IMR-90 (cell line): Measurements from ENCODE around the gene BCL2L1. TPM values are rescaled to one million over a fixed set of nuclear protein-coding genes. Genes with fewer than 3 reads are reported as not detected.
A peak's percentile ranks its signal among the peaks of the same experiment; 100 is the strongest.

Source experiments
- ATAC-seq: fragments of 200-7000 bp; cut with Tn5 transposase; 2 replicates; pipeline ENCODE4 v1.9.1; 2020; ENCODE audit warnings: low read depth, mild to moderate bottlenecking, moderate library complexity
- BruUV-seq: library from RNA; stranded (reverse); fragments of 400-500 nt; replicated peaks from 2 replicates; lab custom pipeline; 2021; lab: Mats Ljungman, UMichigan
- CTCF ChIA-PET: fragments of 300-600 bp; formaldehyde crosslinking; extraction: SDS; loops from one replicate; lab custom pipeline; 2021; ENCODE audit warnings: antibody characterized with exemption; lab: Yijun Ruan, JAX
- POLR2A ChIA-PET: fragments of 300-600 bp; sonication (Branson Sonifier 250); formaldehyde crosslinking; loops from one replicate; lab custom pipeline; 2022; ENCODE audit warnings: antibody characterized with exemption; ENCODE audit not compliant: unreplicated experiment; lab: Charles Lee
- DNase-seq: peaks from one replicate; pipeline ENCODE4 v3.0.0; 2013
- H2AFZ ChIP-seq: replicated peaks from 2 replicates; pipeline ENCODE3; 2013; ENCODE audit warnings: low read length, mild to moderate bottlenecking; ENCODE audit not compliant: poor library complexity
- H2AK5ac ChIP-seq: 2 replicates; pipeline ENCODE4 v1.6.1; 2013; ENCODE audit warnings: low read depth, low read length, inconsistent platforms
- H2AK9ac ChIP-seq: replicated peaks from 2 replicates; pipeline ENCODE3; 2013; ENCODE audit warnings: mild to moderate bottlenecking, low read depth, low read length, moderate library complexity; ENCODE audit not compliant: poor library complexity
- H2BK120ac ChIP-seq: 2 replicates; pipeline ENCODE4 v1.6.1; 2013; ENCODE audit warnings: low read depth, low read length, inconsistent platforms
- H2BK15ac ChIP-seq: 3 replicates; pipeline ENCODE4 v1.6.1; 2013; ENCODE audit warnings: low read depth, low read length, inconsistent platforms
- H2BK20ac ChIP-seq: 2 replicates; pipeline ENCODE4 v1.6.1; 2013; ENCODE audit warnings: low read depth, mild to moderate bottlenecking, inconsistent platforms, low read length, moderate library complexity
- H2BK5ac ChIP-seq: 2 replicates; pipeline ENCODE4 v1.6.1; 2013; ENCODE audit warnings: mild to moderate bottlenecking, low read depth, low read length, inconsistent platforms; ENCODE audit not compliant: poor library complexity, severe bottlenecking
- H3K14ac ChIP-seq: replicated peaks from 2 replicates; pipeline ENCODE4 v1.6.1; 2013; ENCODE audit warnings: low read depth, low read length, inconsistent platforms
- H3K18ac ChIP-seq: 2 replicates; pipeline ENCODE4 v1.6.1; 2013; ENCODE audit warnings: low read depth, low read length, control low read depth
- H3K23ac ChIP-seq: 2 replicates; pipeline ENCODE4 v1.6.1; 2013; ENCODE audit warnings: low read depth, low read length, inconsistent platforms
- H3K27ac ChIP-seq: 2 replicates; pipeline ENCODE4 v1.5.1; 2013; ENCODE audit warnings: mild to moderate bottlenecking, control low read depth, low read length; ENCODE audit not compliant: insufficient read depth
- H3K27me3 ChIP-seq: 2 replicates; pipeline ENCODE4 v1.6.1; 2013; ENCODE audit warnings: low read length; ENCODE audit not compliant: control insufficient read depth, insufficient read depth
- H3K36me3 ChIP-seq: 2 replicates; pipeline ENCODE4 v1.6.1; 2013; ENCODE audit warnings: low read length, mixed read lengths; ENCODE audit not compliant: control insufficient read depth, insufficient read depth
- H3K4ac ChIP-seq: 2 replicates; pipeline ENCODE4 v1.6.1; 2013; ENCODE audit warnings: low read depth, low read length, inconsistent platforms
- H3K4me1 ChIP-seq: 2 replicates; pipeline ENCODE4 v1.6.1; 2013; ENCODE audit warnings: low read length, mixed read lengths; ENCODE audit not compliant: control insufficient read depth, insufficient read depth
- H3K4me2 ChIP-seq: 2 replicates; pipeline ENCODE4 v1.6.1; 2013; ENCODE audit warnings: low read depth, mild to moderate bottlenecking, control low read depth, low read length, moderate library complexity
- H3K4me3 ChIP-seq: 2 replicates; pipeline ENCODE4 v1.5.1; 2013; ENCODE audit warnings: low read depth, mild to moderate bottlenecking, control low read depth, low read length, moderate library complexity; ENCODE audit not compliant: insufficient read depth
- H3K56ac ChIP-seq: 2 replicates; pipeline ENCODE4 v1.6.1; 2013; ENCODE audit warnings: low read length, inconsistent platforms; ENCODE audit not compliant: insufficient read depth; ENCODE audit errors: extremely low read depth
- H3K79me1 ChIP-seq, 2 experiments: 2 replicates each; pipeline ENCODE4 v1.6.1; 2013; ENCODE audit warnings: low read length in 2 of 2, inconsistent platforms in 1 of 2, low read depth in 1 of 2
- H3K9ac ChIP-seq: 2 replicates; pipeline ENCODE4 v1.6.1; 2013; ENCODE audit warnings: low read depth, low read length, control low read depth
- H3K9me1 ChIP-seq: 2 replicates; pipeline ENCODE4 v1.6.1; 2013; ENCODE audit warnings: low read length, inconsistent platforms; ENCODE audit not compliant: insufficient read depth
- H3K9me3 ChIP-seq: 2 replicates; pipeline ENCODE4 v1.6.1; 2013; ENCODE audit warnings: low read length; ENCODE audit not compliant: control insufficient read depth, insufficient read depth
- H4K20me1 ChIP-seq: 2 replicates; pipeline ENCODE4 v1.6.1; 2013; ENCODE audit warnings: low read length, inconsistent platforms; ENCODE audit not compliant: insufficient read depth
- H4K5ac ChIP-seq: 2 replicates; pipeline ENCODE4 v1.6.1; 2013; ENCODE audit warnings: mild to moderate bottlenecking, low read depth, low read length, control low read depth
- H4K8ac ChIP-seq, 2 experiments: 2 replicates each; pipeline ENCODE4 v1.6.1; 2013; ENCODE audit warnings: low read depth in 2 of 2, low read length in 2 of 2, control low read depth in 1 of 2, inconsistent platforms in 1 of 2
- H4K91ac ChIP-seq: 2 replicates; pipeline ENCODE4 v1.6.1; 2013; ENCODE audit warnings: low read depth, low read length, inconsistent platforms; ENCODE audit not compliant: insufficient read depth
- BHLHE40 ChIP-seq: fragments of 150-350 bp; IDR thresholded peaks from 2 replicates; pipeline ENCODE4 v1.6.1; 2016; ENCODE audit warnings: mild to moderate bottlenecking, low read depth, low read length
- CEBPB ChIP-seq: IDR thresholded peaks from 2 replicates; pipeline ENCODE4 v1.6.1; 2012; ENCODE audit warnings: low read depth, low read length, improper control_type of control experiment
- CHD1 ChIP-seq: IDR thresholded peaks from 2 replicates; pipeline ENCODE4 v1.6.1; 2012; ENCODE audit warnings: low read depth, low read length, improper control_type of control experiment
- FOS ChIP-seq: fragments of 150-350 bp; IDR thresholded peaks from 2 replicates; pipeline ENCODE4 v1.6.1; 2016; ENCODE audit warnings: low read depth, low read length
- MAFK ChIP-seq: IDR thresholded peaks from 2 replicates; pipeline ENCODE4 v1.6.1; 2012; ENCODE audit warnings: low read depth, low read length, improper control_type of control experiment
- MAZ ChIP-seq: IDR thresholded peaks from 2 replicates; pipeline ENCODE4 v1.6.1; 2012; ENCODE audit warnings: low read depth, mild to moderate bottlenecking, low read length, improper control_type of control experiment, moderate library complexity, borderline replicate concordance
- MXI1 ChIP-seq: IDR thresholded peaks from 2 replicates; pipeline ENCODE4 v1.6.1; 2012; ENCODE audit warnings: low read depth, mild to moderate bottlenecking, low read length, moderate library complexity, borderline replicate concordance
- NFE2L2 ChIP-seq: fragments of 150-350 bp; IDR thresholded peaks from 2 replicates; pipeline ENCODE4 v1.6.1; 2016; ENCODE audit warnings: low read depth, mild to moderate bottlenecking, low read length
- POLR2A ChIP-seq: IDR thresholded peaks from 2 replicates; pipeline ENCODE4 v1.6.1; 2012; ENCODE audit warnings: mild to moderate bottlenecking, low read depth, low read length
- RAD21 ChIP-seq: IDR thresholded peaks from 2 replicates; pipeline ENCODE4 v1.6.1; 2012; ENCODE audit warnings: low read length, improper control_type of control experiment
- RFX5 ChIP-seq: IDR thresholded peaks from 2 replicates; pipeline ENCODE4 v1.8.0; 2012; ENCODE audit warnings: low read depth, mild to moderate bottlenecking, low read length, moderate library complexity
- WGBS, 2 experiments: methylation state at CpG; one replicate each; pipeline versions ENCODE4 v1.1.5 to v1.1.7; 2013; ENCODE audit warnings: missing lambda C conversion rate in 2 of 2; ENCODE audit not compliant: insufficient read length in 1 of 2; ENCODE audit errors: extremely low coverage in 2 of 2; 5-methylcytosine and 5-hydroxymethylcytosine counted together
- dilution Hi-C: fragments of 300-500 bp; cut with HindIII; formaldehyde crosslinking; loops from one replicate; pipeline ENCODE4 v1.14.3; 2018; ENCODE audit warnings: low sequenced_read_pairs; ENCODE audit not compliant: unreplicated experiment
- in situ Hi-C: fragments of 300-500 bp; cut with MboI; formaldehyde crosslinking; loops from 3 replicates; pipeline ENCODE4 v1.14.3; 2019; ENCODE audit warnings: low sequenced_read_pairs, inconsistent platforms, mixed read lengths
- intact Hi-C: fragments of 100-400 bp; cut with micrococcal nuclease; formaldehyde crosslinking; loops from 2 replicates; pipeline ENCODE4 v1.10.0; 2022
- polyA plus RNA-seq, 3 experiments: library from polyadenylated mRNA; depleted of rRNA; stranded (reverse); fragments of >200 nt; gene quantifications; 2 replicates each; pipeline ENCODE4 v1.2.3, GENCODE V29; 2012; ENCODE audit warnings: low replicate concordance in 1 of 3
- total RNA-seq: library from RNA; depleted of rRNA; stranded (reverse); fragments of >200 nt; gene quantifications from 2 replicates; pipeline ENCODE4 v1.2.3, GENCODE V29; 2012
- TF ChIP-seq, protein P1 (sequence below): fragments of 150-350 bp; IDR thresholded peaks from 2 replicates; pipeline ENCODE4 v1.6.1; 2017; ENCODE audit warnings: mild to moderate bottlenecking, antibody characterized with exemption, low read length, low read depth
- TF ChIP-seq, protein P2 (sequence below): fragments of 150-350 bp; IDR thresholded peaks from 2 replicates; pipeline ENCODE4 v1.6.1; 2016; ENCODE audit warnings: low read depth, mild to moderate bottlenecking, low read length, moderate library complexity, borderline replicate concordance

BCL2L1 gene
- total and polyA plus RNA-seq, 2 of the 4 experiments (the other 2 are of a cell fraction) = 40.2 to 41.9 TPM

DNA sequence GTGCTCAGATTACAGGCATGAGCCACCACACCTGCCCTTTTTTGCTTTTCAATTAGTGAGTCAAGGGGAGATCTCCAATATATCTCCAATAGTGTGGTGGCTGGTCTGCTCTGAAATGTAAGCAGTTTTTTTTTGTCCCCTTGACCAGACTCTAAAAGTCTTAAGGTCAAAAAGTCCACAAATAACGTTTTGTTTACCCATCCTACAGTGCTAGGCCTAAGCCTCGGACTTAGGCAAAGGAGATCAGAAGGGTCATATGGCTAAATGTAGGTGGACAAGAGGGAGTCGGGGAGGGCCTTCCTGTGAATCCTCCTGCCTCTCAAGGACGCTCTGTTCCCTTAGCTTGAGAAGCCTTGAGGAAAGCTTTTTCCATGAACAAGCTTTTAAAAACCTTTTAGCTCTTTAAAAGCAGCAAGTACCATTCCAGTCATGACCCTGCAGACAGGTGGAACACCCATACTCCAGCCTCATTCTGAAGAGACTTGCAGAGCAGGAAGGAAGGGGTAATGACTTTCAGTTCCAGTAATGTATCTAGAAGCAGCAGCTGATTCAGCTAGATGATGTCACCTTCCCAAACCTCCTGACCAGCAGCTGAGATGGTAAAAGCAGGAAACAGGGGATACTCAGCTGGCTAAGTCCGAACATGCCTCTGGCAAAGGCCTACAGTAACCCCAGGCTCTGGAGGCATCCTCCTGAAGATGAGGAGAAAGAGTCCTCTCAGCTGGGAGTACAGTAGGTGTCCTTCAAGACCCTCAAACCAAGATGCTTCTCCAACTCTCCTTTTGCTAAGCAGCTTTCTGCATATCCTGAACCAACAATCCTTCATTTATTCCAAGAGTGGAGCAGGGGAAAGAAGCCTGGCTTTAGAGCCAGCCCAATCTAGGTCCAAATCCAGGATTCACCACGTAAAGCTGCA is 23.6 kb downstream of the BCL2L1 start (continued):
- no peak for TF ChIP-seq FOS
- no peak for TF ChIP-seq POLR2A
- TF ChIP-seq RAD21 = 0 out of 2 replicates have a peak, but pooled peaks have one; percentile 7
- TF ChIP-seq RFX5 = no peak

DNA sequence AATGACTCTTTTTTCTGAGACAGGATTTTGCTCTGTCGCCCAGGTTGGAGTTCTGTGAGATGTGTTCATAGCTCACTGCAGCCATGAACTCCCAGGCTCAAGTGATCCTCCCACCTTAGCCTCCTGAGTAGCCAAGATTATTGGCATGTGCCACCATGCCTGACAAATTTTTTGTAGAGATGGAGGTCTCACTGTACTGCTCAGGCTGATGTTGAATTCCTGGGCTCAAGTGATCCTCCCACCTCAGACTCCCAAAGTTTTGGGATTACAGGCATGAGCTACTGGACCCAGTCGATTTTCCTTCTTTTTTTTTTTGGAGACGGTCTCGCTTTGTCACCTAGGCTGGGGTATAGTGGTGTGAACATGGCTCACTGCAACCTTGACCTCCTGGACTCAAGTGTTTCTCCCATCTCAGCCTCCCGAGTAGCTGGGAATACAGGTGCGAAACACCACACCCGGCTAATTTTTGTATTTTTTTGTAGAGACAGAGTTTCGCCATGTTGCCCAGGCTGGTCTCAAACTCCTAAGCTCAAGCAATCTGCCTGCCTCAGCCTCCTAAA is 24.3 kb downstream of the BCL2L1 start:
- H3K4me3 ChIP-seq = no peak overlapping the region
- no peaks in the 10 kb centered on the region for H4K20me1 ChIP-seq
- POLR2A ChIA-PET = no interaction called here
- H4K91ac ChIP-seq = peak overlapping the region; percentile 99
- no peak overlapping the region for H2AFZ ChIP-seq
- H3K9me1 ChIP-seq = peaks cover 33% of the 10 kb centered on the region
- CTCF ChIA-PET = interaction anchor here (0.6 kb wide), 1 partner anchor 54 kb away, joined by 4 read pairs; no protein-coding TSS in a partner anchor
- H4K8ac ChIP-seq = peak overlapping the region; percentile 8 to 87; a peak in 3 of 4 replicates
- H2BK5ac ChIP-seq = peak overlapping the region; percentile 98
- no peak for DNase-seq
- no peak overlapping the region for H3K9ac ChIP-seq
- peak overlapping the region; percentile 32; the same call in 1 of the 2 replicates for H3K56ac ChIP-seq
- no peaks in the 10 kb centered on the region for H3K9me3 ChIP-seq
- peak overlapping the region; percentile 51 for H4K5ac ChIP-seq
- H2BK20ac ChIP-seq = peak overlapping the region; percentile 74
- peak overlapping the region; percentile 18 for H2AK9ac ChIP-seq
- H3K14ac ChIP-seq = peak overlapping the region; percentile 71
- peak overlapping the region; percentile 65; the same call in 2 of the 3 replicates for H2BK15ac ChIP-seq
- H3K36me3 ChIP-seq = peaks cover 5% of the 10 kb centered on the region
- peak overlapping the region; percentile 13 for H3K23ac ChIP-seq
- peak overlapping the region; percentile 74; the same call in 1 of the 2 replicates for H3K27ac ChIP-seq
- H2AK5ac ChIP-seq = peak overlapping the region; percentile 96
- H3K4ac ChIP-seq = peak overlapping the region; percentile 97
- peaks cover 32% of the 10 kb centered on the region for H3K4me1 ChIP-seq
- no peak for ATAC-seq
- peak overlapping the region; percentile 96 for H2BK120ac ChIP-seq
- H3K18ac ChIP-seq = peak overlapping the region; percentile 69
- dilution Hi-C loops (no loop called here), in situ Hi-C loops (no loop called here), intact Hi-C loops (no loop called here)
- H3K79me1 ChIP-seq = peaks cover 37 to 74% of the 10 kb centered on the region in 2 experiments
- WGBS, 2 experiments = no CpG with 5 or more reads among the region's 8 CpGs
- no peaks in the 10 kb centered on the region for H3K27me3 ChIP-seq
- no TSS peak for BruUV-seq
- H3K4me2 ChIP-seq = no peak overlapping the region
- TF ChIP-seq, protein P1, sequence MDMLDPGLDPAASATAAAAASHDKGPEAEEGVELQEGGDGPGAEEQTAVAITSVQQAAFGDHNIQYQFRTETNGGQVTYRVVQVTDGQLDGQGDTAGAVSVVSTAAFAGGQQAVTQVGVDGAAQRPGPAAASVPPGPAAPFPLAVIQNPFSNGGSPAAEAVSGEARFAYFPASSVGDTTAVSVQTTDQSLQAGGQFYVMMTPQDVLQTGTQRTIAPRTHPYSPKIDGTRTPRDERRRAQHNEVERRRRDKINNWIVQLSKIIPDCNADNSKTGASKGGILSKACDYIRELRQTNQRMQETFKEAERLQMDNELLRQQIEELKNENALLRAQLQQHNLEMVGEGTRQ = no peak
- TF ChIP-seq RFX5 (no peak), POLR2A (no peak), MAFK (no peak), CEBPB (no peak), CHD1 (no peak), BHLHE40 (no peak), MAZ (no peak), NFE2L2 (no peak), FOS (no peak), MXI1 (no peak)
- TF ChIP-seq, protein P2, sequence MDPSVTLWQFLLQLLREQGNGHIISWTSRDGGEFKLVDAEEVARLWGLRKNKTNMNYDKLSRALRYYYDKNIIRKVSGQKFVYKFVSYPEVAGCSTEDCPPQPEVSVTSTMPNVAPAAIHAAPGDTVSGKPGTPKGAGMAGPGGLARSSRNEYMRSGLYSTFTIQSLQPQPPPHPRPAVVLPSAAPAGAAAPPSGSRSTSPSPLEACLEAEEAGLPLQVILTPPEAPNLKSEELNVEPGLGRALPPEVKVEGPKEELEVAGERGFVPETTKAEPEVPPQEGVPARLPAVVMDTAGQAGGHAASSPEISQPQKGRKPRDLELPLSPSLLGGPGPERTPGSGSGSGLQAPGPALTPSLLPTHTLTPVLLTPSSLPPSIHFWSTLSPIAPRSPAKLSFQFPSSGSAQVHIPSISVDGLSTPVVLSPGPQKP = no peak
